GM18505 (cell line): ENCODE data around the gene MMP28.

Experiments
- ATAC-seq: cut with Tn5 transposase; IDR thresholded peaks from one replicate; pipeline ENCODE4 v1.9.1; 2021; ENCODE audit not compliant: unreplicated experiment
- POLR2A ChIP-seq: IDR thresholded peaks from 4 replicates; pipeline ENCODE4 v1.6.1; 2011; ENCODE audit warnings: borderline replicate concordance; ENCODE audit not compliant: insufficient read depth, insufficient read length; ENCODE audit errors: extremely low read depth

Gene MMP28

DNA sequence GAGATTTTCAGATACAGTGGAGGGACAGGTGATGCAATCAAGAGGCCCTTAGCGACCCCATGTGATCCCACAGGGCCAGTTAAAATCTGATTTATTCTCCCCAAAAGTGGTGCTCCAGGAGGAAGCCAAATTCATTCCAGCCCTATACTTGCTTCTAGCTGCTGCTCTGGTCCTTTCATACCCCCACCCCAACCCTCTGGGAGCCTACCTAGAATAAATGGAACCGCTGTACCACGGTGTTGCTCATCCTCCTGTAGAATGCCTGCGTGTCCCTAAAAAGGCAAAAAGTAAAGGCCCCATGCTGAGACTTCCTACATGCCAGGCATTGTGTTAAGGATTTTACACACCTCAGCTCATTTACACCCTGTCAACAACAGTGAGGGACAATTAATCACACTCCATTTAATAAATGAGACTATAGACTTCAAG, 66.0 kb downstream of the MMP28 start:
- TF ChIP-seq POLR2A = no peak

DNA sequence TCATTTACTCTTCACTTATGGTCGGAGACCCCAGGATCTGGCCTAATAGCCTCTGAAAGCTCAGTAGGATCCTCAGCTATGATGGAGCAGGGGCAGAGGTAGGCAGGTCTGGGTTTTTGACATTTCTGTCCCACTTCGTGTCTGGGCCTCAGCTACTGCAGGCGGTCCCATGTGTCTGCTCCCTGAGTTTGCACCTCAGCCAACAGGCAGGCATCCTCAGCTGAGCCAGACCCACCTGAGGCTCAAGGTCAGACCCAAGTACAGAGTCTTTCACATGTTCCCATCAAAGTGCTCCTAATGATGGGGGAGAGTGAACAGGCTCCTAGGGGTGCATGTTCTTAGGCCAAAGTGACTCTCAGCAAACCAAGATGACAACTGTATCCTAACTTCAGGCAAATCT, 66.9 kb downstream of the MMP28 start:
- TF ChIP-seq POLR2A = no peak
- ATAC-seq = no peak

More for the DNA sequence above, 66.0 kb downstream of the MMP28 start:
- ATAC-seq = no peak

DNA sequence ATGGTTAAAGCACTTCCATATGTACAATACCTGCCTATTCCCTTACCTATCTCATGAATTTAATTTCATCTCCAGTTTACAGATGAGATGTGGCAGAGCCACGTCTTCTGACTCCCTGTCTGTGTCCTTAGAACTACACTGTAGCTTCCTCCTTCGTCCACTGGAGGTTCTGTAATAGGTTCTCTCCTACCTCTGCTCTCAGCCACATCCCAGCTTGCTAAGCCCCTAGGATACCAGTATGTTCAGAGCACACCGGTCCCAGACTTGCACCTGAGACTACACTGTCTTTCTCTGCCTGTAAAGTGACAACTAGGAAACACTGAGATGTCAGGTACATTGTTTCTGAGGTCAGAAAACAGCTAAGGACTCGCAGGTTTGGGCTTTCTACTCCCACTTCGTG, 67.8 kb downstream of the MMP28 start:
- ATAC-seq = no peak
- no peak for TF ChIP-seq POLR2A

DNA sequence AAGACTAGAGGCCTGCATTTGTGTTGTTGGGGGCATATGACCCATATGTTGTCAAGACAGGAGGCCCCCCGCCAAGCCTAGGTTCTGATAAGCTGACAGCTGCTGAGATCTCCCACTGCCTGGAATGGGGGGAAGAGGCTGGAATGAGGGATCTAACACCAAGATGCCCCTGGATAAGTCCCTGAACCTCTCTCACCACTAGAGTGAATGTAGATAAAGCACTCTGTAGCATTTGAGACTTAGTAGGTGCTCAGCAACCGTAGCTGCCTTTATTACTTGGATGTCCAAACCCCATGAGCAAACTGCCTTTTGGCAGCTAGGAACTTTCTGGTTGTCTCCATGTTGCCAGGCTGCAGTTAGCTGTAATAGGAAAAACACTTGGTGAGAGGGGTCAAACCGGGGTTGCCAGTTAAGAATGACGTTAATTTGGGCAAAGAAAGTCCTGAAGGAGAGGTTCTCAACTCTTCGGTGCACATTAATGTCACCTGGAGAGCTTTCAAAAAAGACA, 68.4 kb downstream of the MMP28 start:
- no peak for ATAC-seq
- no peak for TF ChIP-seq POLR2A

DNA sequence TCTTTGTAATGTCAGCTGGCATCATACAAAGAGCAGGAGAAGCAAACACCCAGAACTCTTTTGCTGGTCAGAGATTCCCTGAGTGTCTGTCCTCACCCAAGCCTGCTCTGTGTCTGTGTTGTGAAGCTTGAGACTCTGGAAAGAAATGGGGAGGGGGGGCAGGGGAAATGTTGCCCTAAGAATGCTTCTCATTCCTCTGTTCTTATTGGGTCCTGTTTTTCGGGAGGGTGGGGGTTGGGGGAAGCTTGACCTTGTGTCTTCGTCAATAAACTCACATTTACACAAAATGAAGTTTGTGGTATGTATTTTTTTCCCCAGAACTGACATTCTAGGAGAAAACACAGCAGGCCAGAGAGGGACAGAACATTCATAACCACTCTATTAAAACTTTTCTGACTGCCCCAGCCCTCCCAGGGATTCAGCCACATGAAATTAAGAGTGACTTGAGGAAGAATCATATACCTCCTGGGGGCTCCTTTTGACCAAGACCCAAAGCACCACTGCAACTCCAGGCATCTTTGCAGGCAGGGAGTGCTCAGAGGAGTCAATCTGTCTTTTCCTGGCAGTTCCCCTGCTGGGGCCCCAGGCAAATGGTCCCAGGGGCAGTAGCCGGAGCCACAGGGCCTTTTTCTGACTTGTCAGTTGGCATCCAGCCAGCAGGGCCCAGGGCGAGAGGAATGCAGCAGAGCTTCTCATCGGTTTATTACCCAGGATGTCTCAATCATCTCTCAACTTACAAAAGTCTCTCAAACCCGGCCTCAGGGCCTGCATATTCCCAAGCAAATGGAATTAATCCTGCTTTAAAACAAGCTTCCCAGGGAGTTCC, 69.1 kb downstream of the MMP28 start:
- no peak for ATAC-seq
- TF ChIP-seq POLR2A = no peak

DNA sequence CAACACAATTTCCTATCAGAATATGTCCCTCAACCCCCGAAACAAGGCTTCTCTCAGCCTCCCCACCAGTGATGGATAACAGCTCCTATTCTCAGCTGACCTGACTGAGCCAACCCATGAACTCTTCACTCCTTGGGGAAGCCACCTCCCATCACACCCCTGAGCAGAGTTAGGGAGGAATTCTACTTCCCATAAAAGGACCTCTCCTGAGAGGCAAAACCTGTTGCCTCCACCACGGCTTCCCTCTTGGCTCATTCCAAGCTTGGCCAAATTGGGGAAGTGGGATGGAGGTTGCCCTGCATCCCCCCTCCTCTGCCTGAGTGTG, 69.7 kb downstream of the MMP28 start:
- TF ChIP-seq POLR2A = no peak
- no peak for ATAC-seq

DNA sequence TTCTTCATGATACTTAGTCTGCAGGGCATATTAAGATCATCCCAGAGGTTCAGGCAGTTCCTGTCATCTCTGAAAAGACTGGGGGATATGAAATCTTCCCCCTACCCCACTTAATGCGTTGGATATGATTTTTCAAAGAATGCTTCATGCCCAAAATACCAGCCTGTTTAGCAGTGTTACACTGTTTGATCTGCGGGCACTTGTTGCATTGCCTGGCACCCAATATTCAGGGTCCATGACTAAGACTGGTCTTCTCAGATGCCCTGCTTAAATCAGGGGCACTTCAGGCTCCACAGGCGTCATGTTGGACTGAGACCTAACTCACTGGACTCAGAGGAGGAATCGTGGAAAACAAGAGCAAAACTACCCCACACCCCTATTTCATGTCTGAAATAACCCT, 70.4 kb downstream of the MMP28 start:
- no peak for ATAC-seq
- TF ChIP-seq POLR2A = no peak

DNA sequence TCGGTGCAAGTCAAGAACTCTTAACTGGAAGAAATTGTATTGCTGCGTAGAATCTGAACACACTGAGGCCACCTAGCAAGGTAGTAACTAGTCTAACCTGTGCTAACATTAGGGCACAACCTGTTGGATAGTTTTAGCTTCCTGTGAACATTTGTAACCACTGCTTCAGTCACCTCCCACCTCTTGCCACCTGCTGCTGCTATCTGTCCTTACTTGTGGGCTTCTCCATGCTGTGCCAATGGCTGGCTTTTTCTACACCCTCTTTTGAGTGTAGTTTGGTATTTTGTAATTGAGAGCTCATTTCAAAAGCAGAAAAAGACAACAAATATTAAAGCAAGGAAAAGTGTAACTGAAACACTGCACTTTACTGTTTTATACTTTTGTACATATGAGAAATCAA, 71.7 kb downstream of the MMP28 start:
- no peak for ATAC-seq
- no peak for TF ChIP-seq POLR2A

DNA sequence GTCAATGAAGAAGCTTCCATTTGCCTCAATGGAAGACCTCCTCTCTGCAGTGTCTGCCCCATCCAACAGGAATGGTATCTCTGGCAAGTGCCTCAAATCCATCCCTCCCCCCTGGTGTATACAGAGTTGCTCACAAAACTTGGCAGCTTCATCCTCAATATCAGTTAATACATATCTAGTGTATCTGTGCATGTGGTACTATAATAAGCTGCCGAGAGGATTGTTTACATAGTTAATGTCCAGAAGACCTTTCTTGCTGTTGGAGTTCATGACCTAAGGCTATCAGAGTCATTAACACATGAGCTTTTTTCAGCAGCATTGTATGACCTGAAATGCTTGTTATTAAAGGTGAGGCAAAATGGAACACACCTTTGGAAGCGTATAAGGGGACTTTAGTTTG, 78.0 kb downstream of the MMP28 start:
- no peak for ATAC-seq
- no peak for TF ChIP-seq POLR2A

DNA sequence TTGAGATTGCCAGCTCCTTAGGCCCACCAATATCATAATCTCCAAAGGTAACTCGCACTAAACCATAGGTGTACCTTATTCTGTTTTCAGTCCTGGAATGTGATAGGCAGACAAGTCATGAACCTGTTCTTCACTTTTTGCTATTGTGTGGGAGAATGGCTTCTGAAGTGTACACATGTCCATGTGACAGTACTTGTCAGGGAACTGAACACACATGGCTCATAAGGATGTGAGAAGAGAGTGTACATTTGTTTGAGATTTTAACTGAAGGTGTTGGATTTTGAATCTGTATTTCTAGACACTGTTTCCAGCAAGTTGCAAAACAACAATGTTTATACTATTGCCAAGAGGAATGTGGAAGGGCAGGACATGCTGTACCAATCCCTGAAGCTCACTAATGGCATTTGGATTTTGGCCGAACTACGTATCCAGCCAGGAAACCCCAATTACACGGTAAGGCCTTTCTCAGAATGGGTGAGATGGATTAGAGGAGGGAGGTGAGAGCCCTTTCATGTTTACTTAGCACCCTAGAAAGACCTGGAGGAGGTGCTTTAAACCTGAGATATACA, 78.5 kb downstream of the MMP28 start:
- ATAC-seq = no peak
- no peak for TF ChIP-seq POLR2A

DNA sequence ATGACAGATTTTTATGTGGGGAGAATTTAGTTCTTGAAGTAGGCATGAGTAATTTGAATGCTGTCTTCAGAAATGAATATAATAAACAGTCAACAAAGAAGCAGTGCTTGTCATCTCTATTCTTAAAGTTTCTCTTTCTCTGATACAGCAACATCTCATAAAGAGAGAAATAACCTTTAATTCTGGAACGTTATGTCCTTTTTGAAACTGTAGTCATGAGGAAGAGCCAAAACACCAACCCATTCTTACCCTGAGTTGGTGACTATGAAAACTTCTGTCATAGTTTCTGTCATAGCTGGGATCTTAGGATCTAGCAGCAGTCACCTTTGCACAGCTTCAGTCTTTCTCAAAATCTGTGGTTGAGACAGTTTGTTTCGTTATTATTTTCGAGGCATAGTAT, 79.3 kb downstream of the MMP28 start:
- no peak for TF ChIP-seq POLR2A
- no peak for ATAC-seq
